Memory B cell (primary cell): Measurements from ENCODE around the gene GCH1.

Source experiments
- ATAC-seq: fragments of 150-1000 bp; cut with Tn5 transposase; 2 replicates; pipeline ENCODE4 v1.10.0; 2021; ENCODE audit warnings: low read depth, mild to moderate bottlenecking, moderate library complexity
- DNase-seq, 2 donors: peaks; one replicate each; pipeline ENCODE4 v3.0.0; 2022; ENCODE audit warnings: low spot score in 2 of 2
- H3K27ac Mint-ChIP-seq: one replicate; pipeline ENCODE4 v1.8.0; 2022; ENCODE audit warnings: mild to moderate bottlenecking, moderate library complexity, mixed read lengths
- H3K27me3 Mint-ChIP-seq: one replicate; pipeline ENCODE4 v1.8.0; 2022; ENCODE audit warnings: mixed read lengths
- H3K36me3 Mint-ChIP-seq: one replicate; pipeline ENCODE4 v1.8.0; 2022; ENCODE audit warnings: mild to moderate bottlenecking, mixed read lengths
- H3K4me1 Mint-ChIP-seq: one replicate; pipeline ENCODE4 v1.8.0; 2022; ENCODE audit warnings: mixed read lengths
- H3K4me3 Mint-ChIP-seq: one replicate; pipeline ENCODE4 v1.8.0; 2022; ENCODE audit warnings: mild to moderate bottlenecking, moderate library complexity, mixed read lengths
- H3K9me3 Mint-ChIP-seq: one replicate; pipeline ENCODE4 v1.8.0; 2022; ENCODE audit warnings: mixed read lengths

Gene GCH1

DNA sequence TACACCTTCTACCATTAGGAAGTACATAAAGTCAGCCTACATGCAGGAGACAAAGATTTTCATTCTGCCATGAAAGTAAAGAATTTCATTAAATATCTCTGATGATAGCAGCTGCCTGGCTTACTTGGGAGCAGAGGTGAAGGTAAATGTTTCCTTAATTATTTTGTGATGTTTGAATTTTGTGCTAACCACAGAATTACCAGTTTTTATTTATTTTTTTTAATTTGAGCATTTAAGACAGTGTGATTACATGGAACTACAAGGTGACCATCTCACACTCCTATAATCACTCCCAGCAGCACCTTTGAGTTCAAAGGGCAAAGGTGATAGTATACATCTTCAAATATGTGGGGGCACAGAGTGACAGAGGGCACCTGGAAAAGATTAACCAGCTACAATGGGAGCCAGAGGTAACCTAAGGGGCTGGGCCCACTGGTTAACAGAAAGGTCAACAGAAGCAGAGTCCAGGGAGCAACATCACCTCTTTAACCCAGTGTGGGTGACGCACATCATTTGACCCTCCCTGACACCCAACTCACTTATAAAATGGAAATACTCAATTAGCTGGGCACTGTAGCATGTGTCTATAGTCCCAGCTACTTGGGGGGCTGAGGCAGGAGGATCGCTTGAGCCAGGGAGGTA lies 65.0 kb downstream of the GCH1 start:
- H3K27me3 Mint-ChIP-seq, result no peaks in the 10 kb centered on the region
- ATAC-seq, result no peak
- no peak overlapping the region for H3K27ac Mint-ChIP-seq
- H3K4me1 Mint-ChIP-seq, result no peaks in the 10 kb centered on the region
- DNase-seq, result no peak
- H3K9me3 Mint-ChIP-seq, result no peaks in the 10 kb centered on the region
- peaks cover 18% of the 10 kb centered on the region for H3K36me3 Mint-ChIP-seq
- H3K4me3 Mint-ChIP-seq, result no peak overlapping the region

DNA sequence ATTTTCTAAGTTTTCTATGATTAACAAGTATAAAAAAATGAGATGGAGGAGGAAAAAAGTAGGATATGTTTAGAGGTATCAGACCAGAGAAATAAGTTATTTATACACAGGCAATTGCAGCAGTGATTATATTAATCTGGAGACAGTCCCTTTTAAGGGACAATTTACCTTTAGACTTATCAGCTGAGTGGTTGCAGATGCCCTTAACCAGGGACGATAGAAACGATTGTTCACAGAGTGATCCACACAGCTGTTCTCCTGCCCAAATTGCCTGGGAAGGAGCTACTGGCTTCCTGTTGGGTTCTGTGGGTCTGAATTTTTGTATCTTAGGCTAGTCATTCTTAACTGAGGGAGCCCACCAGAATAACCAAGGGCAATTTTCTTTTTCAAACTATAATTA lies 66.4 kb downstream of the GCH1 start:
- Mint-ChIP-seq H3K9me3 (no peaks in the 10 kb centered on the region), H3K27ac (no peak overlapping the region), H3K4me1 (no peaks in the 10 kb centered on the region), H3K4me3 (no peak overlapping the region), H3K27me3 (peaks cover 2% of the 10 kb centered on the region), H3K36me3 (peaks cover 17% of the 10 kb centered on the region)
- DNase-seq (no peak), ATAC-seq (no peak)

DNA sequence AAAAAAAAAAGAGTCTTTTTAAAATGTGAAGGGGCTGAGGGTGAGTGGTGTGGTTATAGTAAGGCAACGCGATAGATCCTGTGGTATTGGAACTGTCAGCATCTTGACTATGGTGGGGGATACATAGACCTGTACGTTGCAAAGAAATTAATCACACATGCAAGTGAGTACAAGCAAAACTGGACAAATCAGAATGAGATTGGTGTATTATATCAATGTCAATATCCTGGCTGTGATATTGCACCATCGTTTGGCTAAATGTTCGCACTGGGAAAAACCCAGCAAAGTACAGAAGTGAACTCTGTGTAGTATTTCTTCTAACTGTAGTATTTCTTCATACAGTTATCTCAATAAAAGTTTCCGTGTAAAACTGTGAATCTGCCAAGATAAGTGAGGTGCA lies 67.9 kb downstream of the GCH1 start:
- peaks cover 4% of the 10 kb centered on the region for H3K27me3 Mint-ChIP-seq
- DNase-seq (no peak), ATAC-seq (no peak)
- H3K27ac Mint-ChIP-seq, result no peak overlapping the region
- H3K4me1 Mint-ChIP-seq, result no peaks in the 10 kb centered on the region
- no peak overlapping the region for H3K4me3 Mint-ChIP-seq
- H3K9me3 Mint-ChIP-seq, result peaks cover 3% of the 10 kb centered on the region
- peaks cover 11% of the 10 kb centered on the region for H3K36me3 Mint-ChIP-seq

DNA sequence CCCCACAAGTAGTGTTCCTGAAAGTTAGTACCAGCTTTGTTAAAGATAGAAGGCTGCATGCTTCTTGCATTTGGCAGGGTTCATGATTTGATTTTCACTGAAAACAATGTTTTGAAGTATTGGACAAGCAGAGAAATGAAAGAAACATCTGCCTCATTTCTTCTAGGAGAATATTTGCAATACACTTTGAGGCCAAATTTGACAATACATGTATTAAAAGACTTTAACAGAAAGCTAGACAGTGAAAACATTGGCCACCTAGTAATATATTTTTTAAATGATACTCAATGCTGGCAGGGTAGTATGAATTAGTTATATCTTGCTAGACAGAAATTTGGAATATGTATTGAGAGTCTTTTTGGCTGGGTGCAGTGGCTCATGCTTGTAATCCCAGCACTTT lies 68.5 kb downstream of the GCH1 start:
- no peak overlapping the region for H3K4me3 Mint-ChIP-seq
- ATAC-seq, result no peak
- H3K27me3 Mint-ChIP-seq, result peaks cover 4% of the 10 kb centered on the region
- H3K27ac Mint-ChIP-seq, result no peak overlapping the region
- H3K36me3 Mint-ChIP-seq, result peaks cover 6% of the 10 kb centered on the region
- no peaks in the 10 kb centered on the region for H3K4me1 Mint-ChIP-seq
- peaks cover 3% of the 10 kb centered on the region for H3K9me3 Mint-ChIP-seq
- DNase-seq, result no peak

DNA sequence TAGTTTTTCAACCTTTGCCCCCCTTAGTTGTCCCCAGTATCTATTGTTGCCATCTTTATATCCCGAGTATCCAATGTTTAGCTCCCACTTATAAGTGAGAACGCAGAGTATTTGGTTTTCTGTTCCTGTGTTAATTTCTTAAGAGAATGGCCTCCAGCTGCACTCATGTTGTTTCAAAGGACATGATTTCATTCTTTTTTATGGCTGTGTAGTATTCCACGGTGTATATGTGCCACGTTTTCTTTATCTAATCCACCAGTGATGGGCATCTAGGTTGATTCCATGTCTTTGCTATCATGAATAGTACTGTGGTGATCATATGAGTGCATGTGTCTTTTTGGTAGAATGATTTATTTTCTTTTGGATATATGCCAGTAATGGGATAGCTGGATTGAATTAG lies 72.0 kb downstream of the GCH1 start:
- H3K27ac Mint-ChIP-seq, result no peak overlapping the region
- no peaks in the 10 kb centered on the region for H3K4me1 Mint-ChIP-seq
- H3K9me3 Mint-ChIP-seq, result peaks cover 12% of the 10 kb centered on the region
- peaks cover 9% of the 10 kb centered on the region for H3K36me3 Mint-ChIP-seq
- H3K27me3 Mint-ChIP-seq, result peaks cover 9% of the 10 kb centered on the region
- DNase-seq, result no peak
- no peak for ATAC-seq
- H3K4me3 Mint-ChIP-seq, result no peak overlapping the region

DNA sequence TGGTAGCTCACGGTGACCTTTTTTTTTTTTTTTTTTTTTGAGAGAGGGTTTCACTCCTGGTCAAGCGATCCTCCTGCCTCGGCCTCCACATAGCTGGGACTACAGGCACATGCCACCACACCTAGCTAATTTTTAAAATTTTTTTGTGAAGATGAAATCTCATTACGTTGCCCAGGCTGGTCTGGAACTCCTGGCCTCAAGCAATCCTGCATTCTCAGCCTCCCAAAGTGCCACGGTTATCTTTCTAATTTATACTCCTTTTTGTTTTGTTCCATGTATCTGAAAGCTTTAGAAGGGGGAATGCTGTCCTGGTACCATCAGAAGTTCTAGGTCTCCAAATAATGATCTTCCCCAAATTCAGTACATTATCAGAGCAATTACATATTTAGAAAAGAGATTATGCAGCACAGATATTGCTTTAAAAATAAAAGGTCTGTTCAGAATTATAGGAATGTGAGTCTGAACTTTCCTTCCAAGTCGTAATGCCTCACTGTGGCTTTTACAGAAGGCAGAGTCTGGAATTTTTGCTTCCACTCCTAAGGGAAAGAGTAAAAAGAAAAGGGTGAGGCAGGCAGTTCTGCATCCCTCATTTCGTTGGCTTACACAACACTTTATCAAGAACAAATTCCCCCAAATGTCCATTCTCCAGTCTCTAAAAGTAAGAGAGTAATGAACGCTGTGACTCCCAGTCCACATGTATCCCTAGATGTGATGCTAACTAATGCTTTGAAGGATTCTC lies 73.0 kb downstream of the GCH1 start:
- ATAC-seq, result no peak
- Mint-ChIP-seq H3K9me3 (peaks cover 16% of the 10 kb centered on the region), H3K4me3 (no peak overlapping the region), H3K36me3 (peaks cover 9% of the 10 kb centered on the region), H3K4me1 (no peaks in the 10 kb centered on the region), H3K27me3 (peaks cover 9% of the 10 kb centered on the region), H3K27ac (no peak overlapping the region)
- no peak for DNase-seq

DNA sequence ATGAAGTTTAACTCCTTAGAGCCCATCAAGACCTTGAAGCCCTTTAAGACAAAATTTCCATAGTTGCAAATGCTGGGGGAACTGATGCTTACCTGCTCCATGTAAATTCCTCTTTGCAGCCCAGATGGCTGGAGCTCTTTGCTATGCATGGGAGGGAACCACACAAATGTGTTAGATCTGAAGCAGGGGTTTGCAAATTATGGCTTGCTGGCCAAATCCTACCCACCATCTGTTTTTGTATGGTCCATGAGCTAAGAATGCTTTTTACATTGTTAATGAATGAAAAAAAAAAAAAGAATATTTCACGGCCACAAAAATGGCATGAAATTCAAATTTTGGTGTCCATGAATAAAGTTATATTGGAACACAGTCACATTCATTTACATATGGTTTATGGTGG lies 74.6 kb downstream of the GCH1 start:
- Mint-ChIP-seq H3K9me3 (peaks cover 24% of the 10 kb centered on the region), H3K36me3 (peaks cover 9% of the 10 kb centered on the region), H3K4me3 (no peak overlapping the region), H3K27me3 (peaks cover 9% of the 10 kb centered on the region), H3K27ac (no peak overlapping the region), H3K4me1 (no peaks in the 10 kb centered on the region)
- ATAC-seq, result no peak
- DNase-seq, result no peak

DNA sequence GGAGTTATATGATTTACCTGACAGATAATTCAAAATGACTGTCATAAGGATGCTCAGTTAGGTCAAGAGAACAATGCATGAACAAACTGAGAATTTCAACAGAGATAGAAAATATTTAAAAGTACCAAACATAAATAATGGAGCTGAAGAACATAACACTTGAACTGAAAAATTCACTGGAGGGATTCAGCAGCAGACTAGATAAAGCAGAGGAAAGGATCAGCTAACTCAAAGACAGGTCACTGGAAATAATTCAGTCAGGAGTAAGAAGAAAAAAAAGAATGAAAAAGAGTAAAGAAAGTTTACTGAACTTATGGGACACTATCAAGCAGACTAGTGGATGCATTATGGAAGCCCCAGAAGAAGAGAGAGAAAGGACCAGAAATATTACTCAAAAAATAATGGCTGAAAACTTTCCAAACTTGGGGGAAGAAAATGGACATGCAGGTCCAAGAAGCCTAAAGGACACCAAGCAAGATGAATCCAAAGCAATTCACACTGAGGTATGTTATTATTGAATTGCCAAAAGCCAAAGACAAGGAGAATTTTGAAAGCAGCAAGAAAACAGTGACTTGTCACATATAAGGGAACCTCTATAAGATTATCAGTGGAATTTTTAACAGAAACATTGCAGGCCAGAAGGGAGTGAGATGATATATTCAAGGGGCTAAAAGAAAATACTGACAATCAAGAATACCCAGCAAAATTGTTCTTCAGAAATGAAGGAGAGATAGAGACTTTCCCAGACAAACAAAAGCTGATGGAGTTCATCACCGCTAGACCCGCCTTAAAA lies 78.7 kb downstream of the GCH1 start:
- DNase-seq (no peak), ATAC-seq (no peak)
- H3K4me3 Mint-ChIP-seq, result no peak overlapping the region
- no peaks in the 10 kb centered on the region for H3K4me1 Mint-ChIP-seq
- peaks cover 24% of the 10 kb centered on the region for H3K9me3 Mint-ChIP-seq
- H3K27me3 Mint-ChIP-seq, result peaks cover 15% of the 10 kb centered on the region
- peaks cover 7% of the 10 kb centered on the region for H3K36me3 Mint-ChIP-seq
- no peak overlapping the region for H3K27ac Mint-ChIP-seq

DNA sequence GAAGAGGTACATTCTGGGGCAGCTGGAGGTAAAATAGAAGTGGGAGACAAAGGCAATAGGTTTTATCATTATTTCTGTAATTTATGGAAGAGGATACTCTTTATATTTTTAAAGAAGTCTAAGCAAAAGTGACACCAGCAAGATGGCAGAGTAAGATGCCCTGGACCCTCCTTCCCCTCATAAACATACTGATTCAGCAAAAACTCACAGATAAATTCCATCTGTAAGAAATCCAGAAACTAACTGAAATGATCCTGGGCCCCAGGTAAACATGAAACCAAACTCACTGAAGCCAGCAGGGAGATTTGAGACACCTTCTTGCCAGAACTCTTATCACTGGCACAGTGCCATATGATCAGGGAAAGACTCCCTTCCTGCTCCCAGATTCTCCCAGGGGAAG lies 79.9 kb downstream of the GCH1 start:
- H3K27me3 Mint-ChIP-seq, result peaks cover 15% of the 10 kb centered on the region
- ATAC-seq, result no peak
- no peaks in the 10 kb centered on the region for H3K4me1 Mint-ChIP-seq
- H3K4me3 Mint-ChIP-seq, result no peak overlapping the region
- no peak overlapping the region for H3K27ac Mint-ChIP-seq
- no peak for DNase-seq
- peaks cover 24% of the 10 kb centered on the region for H3K9me3 Mint-ChIP-seq
- peaks cover 7% of the 10 kb centered on the region for H3K36me3 Mint-ChIP-seq

DNA sequence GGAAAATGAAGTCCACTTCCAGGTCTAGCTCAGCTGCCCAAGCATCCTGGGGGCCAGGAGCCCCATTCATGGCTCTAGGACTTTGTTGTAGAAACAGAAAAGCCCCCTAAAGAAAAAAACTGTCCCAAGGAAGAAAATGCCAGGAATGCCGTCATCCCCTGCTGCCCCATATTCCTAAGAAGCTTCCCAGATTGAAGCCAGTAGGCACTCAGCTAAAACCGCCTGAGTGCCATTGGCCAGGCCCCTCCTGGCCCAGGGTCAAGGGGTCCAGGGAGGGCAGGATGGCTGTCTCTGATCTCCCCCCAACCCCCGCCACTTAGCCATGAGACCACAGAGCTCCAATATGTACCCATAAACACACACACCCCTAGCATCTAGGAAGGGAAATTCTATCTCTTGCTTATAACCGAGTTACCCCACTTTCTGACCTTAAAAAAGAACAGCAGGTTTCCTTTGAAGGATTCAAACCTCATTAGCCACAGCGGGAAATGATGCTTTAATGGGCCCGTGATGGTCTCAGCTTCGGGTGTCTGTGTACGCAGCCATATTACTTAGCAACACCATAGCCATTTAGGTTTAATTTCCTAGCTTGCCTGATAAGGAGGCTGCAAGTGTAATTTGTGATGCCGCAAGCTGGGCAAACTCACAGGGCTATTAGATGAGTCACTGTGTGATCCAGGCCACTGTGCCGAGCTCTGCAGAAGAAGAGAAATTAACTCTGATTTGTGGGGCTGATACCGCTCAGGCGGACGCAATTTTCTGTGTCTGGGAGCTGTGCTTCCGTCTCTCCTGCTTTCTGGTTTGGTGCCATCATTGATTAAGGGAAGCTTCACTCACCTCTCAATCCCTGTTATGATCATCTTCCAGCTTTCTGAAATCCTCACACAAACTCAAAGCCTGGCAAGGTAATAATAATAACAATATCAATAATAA lies 84.2 kb downstream of the GCH1 start:
- peaks cover 3% of the 10 kb centered on the region for H3K9me3 Mint-ChIP-seq
- DNase-seq (no peak), ATAC-seq (no peak)
- H3K4me1 Mint-ChIP-seq, result no peaks in the 10 kb centered on the region
- H3K36me3 Mint-ChIP-seq, result no peaks in the 10 kb centered on the region
- peaks cover 10% of the 10 kb centered on the region for H3K27me3 Mint-ChIP-seq
- no peak overlapping the region for H3K27ac Mint-ChIP-seq
- H3K4me3 Mint-ChIP-seq, result no peak overlapping the region

DNA sequence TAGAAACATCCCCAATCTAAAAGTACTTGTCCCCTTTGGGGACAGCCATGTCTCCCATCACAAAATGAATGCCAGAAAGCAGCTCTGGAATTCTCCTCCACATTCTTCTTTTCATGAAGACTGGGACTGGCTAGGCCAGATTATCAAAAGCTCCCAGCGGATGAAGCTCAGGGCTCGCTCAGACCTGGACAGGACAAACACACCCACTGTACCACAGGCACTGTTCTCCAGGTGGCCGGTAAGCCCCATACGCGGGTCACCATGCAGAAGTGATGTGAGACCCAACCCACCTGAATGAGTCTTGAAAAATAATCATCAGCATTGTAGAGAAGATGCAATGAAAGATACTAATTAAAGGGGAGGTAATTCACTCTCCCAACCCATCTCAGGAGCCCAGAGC lies 85.1 kb downstream of the GCH1 start:
- no peak overlapping the region for H3K4me3 Mint-ChIP-seq
- no peak for ATAC-seq
- no peaks in the 10 kb centered on the region for H3K4me1 Mint-ChIP-seq
- H3K36me3 Mint-ChIP-seq, result no peaks in the 10 kb centered on the region
- peaks cover 10% of the 10 kb centered on the region for H3K27me3 Mint-ChIP-seq
- no peak overlapping the region for H3K27ac Mint-ChIP-seq
- no peak for DNase-seq
- H3K9me3 Mint-ChIP-seq, result peaks cover 3% of the 10 kb centered on the region

DNA sequence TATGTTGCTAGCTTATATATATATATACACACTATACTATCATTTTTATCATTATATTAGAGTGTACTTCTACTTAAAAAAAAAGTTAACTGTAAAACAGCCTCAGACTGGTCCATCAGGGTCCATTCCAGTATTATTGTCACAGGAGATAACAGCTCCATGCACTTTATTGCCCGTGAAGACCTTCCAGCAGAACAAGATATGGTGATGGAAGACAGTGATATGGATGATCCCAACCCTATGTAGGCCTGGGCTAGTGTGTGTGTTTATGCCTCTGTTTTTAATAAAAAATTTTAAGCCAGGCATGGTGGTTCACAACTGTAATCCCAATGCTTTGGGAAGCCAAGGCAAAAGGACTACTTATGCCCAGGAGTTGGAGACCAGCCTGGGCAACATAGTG lies 86.2 kb downstream of the GCH1 start:
- no peak overlapping the region for H3K4me3 Mint-ChIP-seq
- no peaks in the 10 kb centered on the region for H3K36me3 Mint-ChIP-seq
- H3K9me3 Mint-ChIP-seq, result no peaks in the 10 kb centered on the region
- no peak for DNase-seq
- H3K27ac Mint-ChIP-seq, result no peak overlapping the region
- H3K27me3 Mint-ChIP-seq, result peaks cover 10% of the 10 kb centered on the region
- ATAC-seq, result no peak
- H3K4me1 Mint-ChIP-seq, result no peaks in the 10 kb centered on the region

DNA sequence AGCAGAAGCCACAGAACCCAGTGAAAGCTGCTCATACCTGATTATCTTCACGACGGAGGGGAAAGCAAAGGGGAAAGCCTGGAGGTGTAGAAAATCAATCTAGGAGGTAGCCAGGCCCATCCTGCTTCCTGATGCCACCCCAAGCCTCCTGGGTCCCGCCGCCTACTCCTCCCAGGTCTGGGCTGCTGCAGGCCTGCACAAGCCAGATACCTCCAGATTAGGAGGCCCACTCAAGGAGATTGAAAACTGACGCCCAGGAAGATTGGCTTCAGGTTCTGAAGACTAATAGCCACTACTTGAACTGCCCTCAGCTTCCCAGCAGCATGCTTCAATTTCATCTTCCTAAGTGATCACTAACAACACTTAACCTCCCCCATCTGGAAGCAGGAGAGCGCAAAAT lies 87.1 kb downstream of the GCH1 start:
- ATAC-seq (no peak), DNase-seq (no peak)
- Mint-ChIP-seq H3K36me3 (no peaks in the 10 kb centered on the region), H3K4me3 (no peak overlapping the region), H3K9me3 (no peaks in the 10 kb centered on the region), H3K27me3 (peaks cover 9% of the 10 kb centered on the region), H3K4me1 (no peaks in the 10 kb centered on the region), H3K27ac (no peak overlapping the region)

DNA sequence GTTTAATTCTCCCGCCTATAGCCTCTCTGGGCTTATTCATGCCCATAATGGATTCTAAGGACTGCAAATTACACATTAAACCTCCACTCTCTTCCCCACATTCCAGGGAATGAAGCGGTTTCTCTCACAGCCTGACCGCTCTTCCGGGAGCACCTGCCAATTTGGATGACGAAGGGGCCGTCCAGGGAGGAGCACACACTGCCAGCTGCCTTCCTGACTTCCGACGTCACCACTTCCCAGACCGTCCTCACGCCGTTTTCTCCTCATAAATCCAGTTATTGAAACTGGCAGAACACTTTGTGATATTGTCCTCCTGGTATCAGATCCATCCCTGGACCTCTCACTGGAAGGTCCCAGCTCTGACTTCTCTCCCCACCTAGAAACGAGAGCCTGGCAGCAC lies 87.6 kb downstream of the GCH1 start:
- no peak overlapping the region for H3K4me3 Mint-ChIP-seq
- DNase-seq (no peak), ATAC-seq (no peak)
- no peaks in the 10 kb centered on the region for H3K9me3 Mint-ChIP-seq
- peaks cover 6% of the 10 kb centered on the region for H3K27me3 Mint-ChIP-seq
- no peak overlapping the region for H3K27ac Mint-ChIP-seq
- H3K4me1 Mint-ChIP-seq, result no peaks in the 10 kb centered on the region
- H3K36me3 Mint-ChIP-seq, result no peaks in the 10 kb centered on the region
